Tibial nerve (tissue), 4 donors: ENCODE measurements around the gene ASCC1.

Source experiments
- CTCF ChIP-seq, 5 experiments: fragments of 200-600 bp in 3 of 5; fragments of 450-650 bp in 2 of 5; sonication (generic) in 3 of 5; IDR thresholded peaks; one replicate each; pipeline ENCODE4 v1.5.1; 2016 to 2019; ENCODE audit warnings: antibody characterized with exemption in 5 of 5, mild to moderate bottlenecking in 3 of 5, moderate library complexity in 2 of 5
- EP300 ChIP-seq, 2 donors: sonication (generic); formaldehyde crosslinking; IDR thresholded peaks; one replicate each; pipeline ENCODE4 v1.6.1; 2017; ENCODE audit warnings: antibody characterized with exemption in 2 of 2, mild to moderate bottlenecking in 1 of 2
- POLR2A ChIP-seq, 2 donors: fragments of 450-650 bp; IDR thresholded peaks; one replicate each; pipeline ENCODE4 v1.6.1; 2017; ENCODE audit warnings: antibody characterized with exemption in 2 of 2, mild to moderate bottlenecking in 2 of 2, moderate library complexity in 2 of 2

DNA sequence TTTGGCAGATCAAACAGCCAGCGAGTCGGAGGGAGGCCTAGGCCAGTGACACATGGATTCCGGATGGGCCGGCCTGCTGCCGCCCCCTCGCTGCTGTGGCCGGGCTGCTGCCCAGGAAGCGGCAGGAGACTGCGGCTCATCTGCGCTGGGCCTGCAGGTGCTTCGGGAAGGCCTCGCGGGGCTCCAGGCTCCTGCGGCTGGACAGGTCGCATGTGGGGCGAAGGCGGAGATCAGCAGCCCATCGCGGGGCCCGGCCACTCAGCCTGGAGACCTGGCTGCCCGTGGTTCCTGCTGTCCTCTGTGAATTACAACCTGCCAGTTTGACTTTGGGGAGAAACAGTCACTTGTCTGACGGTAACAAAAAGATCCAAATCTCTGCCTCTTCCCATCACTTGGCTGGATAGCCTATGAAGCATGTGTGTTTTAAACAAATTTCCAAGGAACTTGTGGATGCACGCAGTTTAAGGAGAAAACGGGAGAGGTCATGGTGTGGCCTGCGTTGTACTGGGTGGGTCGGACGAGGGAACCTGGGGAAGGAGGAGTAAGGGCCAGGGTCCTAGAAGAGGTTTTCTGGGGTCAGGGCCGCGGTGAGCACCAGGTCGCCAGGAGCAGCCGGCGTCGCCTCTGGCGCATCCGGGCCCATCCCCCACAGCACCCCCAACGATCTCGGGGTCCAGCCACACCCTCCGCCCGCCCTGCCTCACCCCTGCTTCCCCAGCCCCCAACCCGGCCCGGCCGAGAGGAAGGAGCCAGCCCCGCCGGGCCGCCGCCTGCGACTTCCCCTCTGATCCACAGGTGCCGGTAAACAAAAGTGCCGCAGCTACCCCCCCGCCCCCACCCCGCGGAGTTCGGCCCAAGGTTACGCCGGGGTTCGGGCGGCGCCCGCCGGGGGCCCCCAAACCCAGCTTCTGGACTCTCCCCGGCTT is 129.3 kb downstream of the ASCC1 start:
- TF ChIP-seq CTCF (IDR thresholded peaks at IDR 0.05), result no peak
- no peak for TF ChIP-seq POLR2A (IDR thresholded peaks at IDR 0.05)
- TF ChIP-seq EP300 (IDR thresholded peaks at IDR 0.05), result no peak
